HEK293 (cell line): Measurements from ENCODE around the gene WASHC4.

Experiments used
- BCL11B ChIP-seq: fragments of 450-650 bp; formaldehyde crosslinking; IDR thresholded peaks from 2 replicates; pipeline ENCODE4 v1.5.1; 2016; ENCODE audit warnings: low read depth, missing biosample characterization, missing genetic modification characterization
- CTCF ChIP-seq: fragments of 450-650 bp; formaldehyde crosslinking; IDR thresholded peaks from 2 replicates; pipeline ENCODE4 v1.5.1; 2016; ENCODE audit warnings: missing biosample characterization, missing genetic modification characterization
- GFI1B ChIP-seq: fragments of 450-650 bp; formaldehyde crosslinking; IDR thresholded peaks from 2 replicates; pipeline ENCODE4 v1.5.1; 2016; ENCODE audit warnings: missing biosample characterization, missing genetic modification characterization
- PRDM10 ChIP-seq: fragments of 450-650 bp; formaldehyde crosslinking; IDR thresholded peaks from 2 replicates; pipeline ENCODE4 v1.5.1; 2016; ENCODE audit warnings: missing biosample characterization, missing genetic modification characterization
- ZBTB21 ChIP-seq: fragments of 450-650 bp; formaldehyde crosslinking; IDR thresholded peaks from 2 replicates; pipeline ENCODE4 v1.5.1; 2017; ENCODE audit warnings: missing biosample characterization, missing genetic modification characterization
- ZNF114 ChIP-seq: fragments of 450-650 bp; formaldehyde crosslinking; IDR thresholded peaks from 2 replicates; pipeline ENCODE4 v1.5.0; 2017; ENCODE audit warnings: missing biosample characterization, missing genetic modification characterization
- ZNF571 ChIP-seq: fragments of 450-650 bp; formaldehyde crosslinking; IDR thresholded peaks from 2 replicates; pipeline ENCODE4 v1.5.0; 2017; ENCODE audit warnings: missing biosample characterization, missing genetic modification characterization
- ZNF792 ChIP-seq: fragments of 450-650 bp; formaldehyde crosslinking; IDR thresholded peaks from 2 replicates; pipeline ENCODE4 v1.5.1; 2016; ENCODE audit warnings: missing biosample characterization, missing genetic modification characterization

- TF ChIP-seq ZNF114 (tag by site-specific recombination) = no peak
- no peak for TF ChIP-seq CTCF (tag by site-specific recombination)
- no peak for TF ChIP-seq BCL11B (tag by site-specific recombination)
- TF ChIP-seq ZNF571 (tag by site-specific recombination) = no peak
- no peak for TF ChIP-seq GFI1B (tag by site-specific recombination)
- TF ChIP-seq PRDM10 (tag by site-specific recombination) = no peak
- no peak for TF ChIP-seq ZNF792 (tag by site-specific recombination)
- no peak for TF ChIP-seq ZBTB21 (tag by site-specific recombination)
Observed at GRCh38 chr12:105168006-105168405, 60.5 kb downstream of the WASHC4 start.
